K562 (cell line): Measurements from ENCODE around the gene RHO. TPM values are rescaled to one million over a fixed set of nuclear protein-coding genes. Genes with fewer than 3 reads are reported as not detected.

Experiments used
- ATAC-seq: fragments of 200-7000 bp; cut with Tn5 transposase; 3 replicates; pipeline ENCODE4 v1.9.1; 2020; ENCODE audit warnings: moderate library complexity
- BruUV-seq: library from RNA; stranded (reverse); fragments of 400-500 nt; replicated peaks from 2 replicates; lab custom pipeline; 2021; lab: Mats Ljungman, UMichigan
- CTCF ChIA-PET: fragments of 300-600 bp; formaldehyde crosslinking; extraction: SDS; loops from one replicate; lab custom pipeline; 2021; ENCODE audit warnings: low intra/inter-chr PET ratio; lab: Yijun Ruan, JAX
- POLR2A ChIA-PET: fragments of 300-600, 350-650 bp; sonication (Branson Sonifier 250); formaldehyde crosslinking; extraction: SDS; loops from one replicate; lab custom pipeline; 2021; ENCODE audit warnings: antibody characterized with exemption, inconsistent platforms; lab: Yijun Ruan, JAX
- DNase-seq, 4 experiments: peaks; one replicate each; pipeline versions ENCODE4 v3.0.0 to v3.0.0-alpha.2; 2011 to 2018; ENCODE audit warnings: low spot score in 3 of 4, mixed read lengths in 3 of 4; ENCODE audit errors: extremely low read depth in 1 of 4
- FAIRE-seq: peaks from 2 replicates; lab custom pipeline; 2011; peaks lifted over from hg19 to GRCh38; lab: Jason Lieb, UNC
- H2AFZ ChIP-seq: 2 replicates; pipeline ENCODE4 v1.6.0; 2011; ENCODE audit warnings: low read depth, low read length, control low read depth, inconsistent platforms
- H3K27ac ChIP-seq: fragments of 200-600 bp; 3 replicates; pipeline ENCODE4 v1.8.0; 2011; ENCODE audit warnings: low read depth, mild to moderate bottlenecking, control low read depth, inconsistent platforms, low read length, moderate library complexity, mixed read lengths; ENCODE audit errors: extremely low read depth
- H3K27me3 ChIP-seq, 2 experiments: fragments of 300-600 bp in 1 of 2; 2 replicates in 1 of 2; 3 replicates in 1 of 2; pipeline versions ENCODE4 v1.6.0 to v1.8.0; 2011; ENCODE audit warnings: inconsistent platforms in 2 of 2, low read length in 2 of 2, mild to moderate bottlenecking in 1 of 2, mixed read lengths in 1 of 2, moderate library complexity in 1 of 2; ENCODE audit not compliant: control insufficient read depth in 2 of 2, insufficient read depth in 2 of 2
- H3K36me3 ChIP-seq: fragments of 300-600 bp; 3 replicates; pipeline ENCODE4 v1.8.0; 2011; ENCODE audit warnings: mild to moderate bottlenecking, low read length, inconsistent platforms; ENCODE audit not compliant: control insufficient read depth, insufficient read depth
- H3K4me1 ChIP-seq, 2 experiments: fragments of 200-600 bp in 1 of 2; replicated peaks in 1 of 2; 2 replicates in 1 of 2; 3 replicates in 1 of 2; pipeline versions ENCODE4 v1.5.1 to v1.8.0; 2011; ENCODE audit warnings: inconsistent platforms in 2 of 2, low read length in 2 of 2, mild to moderate bottlenecking in 1 of 2, mixed read lengths in 1 of 2, moderate library complexity in 1 of 2; ENCODE audit not compliant: control insufficient read depth in 2 of 2, insufficient read depth in 2 of 2
- H3K4me2 ChIP-seq: 2 replicates; pipeline ENCODE4 v1.6.1; 2011; ENCODE audit warnings: low read length, control low read depth, inconsistent platforms, mixed read lengths; ENCODE audit not compliant: insufficient read depth
- H3K4me3 ChIP-seq: fragments of 200-600 bp; sonication (generic), shearing (Covaris generic); 2 replicates; pipeline ENCODE4 v1.5.1; 2016; ENCODE audit warnings: control low read depth, inconsistent platforms
- H3K79me2 ChIP-seq: fragments of 200-600 bp; 3 replicates; pipeline ENCODE4 v1.8.0; 2011; ENCODE audit warnings: low read length, inconsistent platforms; ENCODE audit not compliant: control insufficient read depth, insufficient read depth
- H3K9ac ChIP-seq, 2 experiments: 2 replicates each; pipeline versions ENCODE4 v1.6.0 to v1.6.1; 2011; ENCODE audit warnings: low read depth in 2 of 2, low read length in 2 of 2, control low read depth in 1 of 2, inconsistent platforms in 1 of 2, mild to moderate bottlenecking in 1 of 2, mixed read lengths in 1 of 2; ENCODE audit not compliant: insufficient read depth in 1 of 2
- H3K9me1 ChIP-seq: one replicate; pipeline ENCODE4 v1.6.0; 2011; ENCODE audit warnings: inconsistent platforms, mild to moderate bottlenecking, low read length, moderate library complexity; ENCODE audit not compliant: control insufficient read depth, insufficient read depth
- H3K9me3 ChIP-seq: replicated peaks from 2 replicates; pipeline ENCODE4 v1.5.1; 2011; ENCODE audit warnings: low read depth, low read length, inconsistent platforms; ENCODE audit not compliant: control insufficient read depth, insufficient read depth
- H4K20me1 ChIP-seq: replicated peaks from 2 replicates; pipeline ENCODE4 v1.6.1; 2011; ENCODE audit warnings: low read length, inconsistent platforms, mixed read lengths; ENCODE audit not compliant: control insufficient read depth, insufficient read depth
- FUS ChIP-seq: fragments of 200-400 bp; formaldehyde crosslinking; optimal IDR thresholded peaks from 2 replicates; pipeline ENCODE3; 2017; ENCODE audit warnings: low read depth, low read length
- GABPA ChIP-seq: fragments of 200-800 bp; sonication (Bioruptor generic); conservative IDR thresholded peaks from 2 replicates; pipeline ENCODE4 v1.6.1; 2016; ENCODE audit warnings: low read depth, missing genetic modification characterization, missing compliant biosample characterization
- NELFE ChIP-seq: IDR thresholded peaks from 2 replicates; pipeline ENCODE4 v1.6.1; 2011; ENCODE audit warnings: mild to moderate bottlenecking; ENCODE audit not compliant: insufficient read depth, insufficient read length
- SMARCA5 ChIP-seq: fragments of 450-650 bp; IDR thresholded peaks from 2 replicates; pipeline ENCODE4 v1.6.1; 2016
- SPI1 ChIP-seq: IDR thresholded peaks from 2 replicates; pipeline ENCODE4 v1.6.1; 2011; ENCODE audit warnings: low read depth, low read length, control low read depth, borderline replicate concordance
- WHSC1 ChIP-seq: IDR thresholded peaks from one replicate; pipeline ENCODE4 v1.6.1; 2012; ENCODE audit warnings: low read length, control low read depth, inconsistent platforms
- ZBTB5 ChIP-seq: fragments of 450-650 bp; IDR thresholded peaks from 2 replicates; pipeline ENCODE4 v1.6.1; 2017; ENCODE audit warnings: antibody characterized with exemption
- ZBTB7A ChIP-seq: IDR thresholded peaks from 2 replicates; pipeline ENCODE4 v1.6.1; 2011; ENCODE audit warnings: low read depth, mild to moderate bottlenecking, low read length, moderate library complexity, borderline replicate concordance; ENCODE audit not compliant: control insufficient read depth
- ZC3H8 ChIP-seq: fragments of 450-650 bp; IDR thresholded peaks from 2 replicates; pipeline ENCODE4 v1.6.1; 2017
- ZNF121 ChIP-seq: sonication (generic); formaldehyde crosslinking; conservative IDR thresholded peaks from 2 replicates; pipeline ENCODE4 v1.8.0; 2022; ENCODE audit warnings: missing genetic modification reagents
- WGBS: fragments of 100-300 bp; shearing (Covaris generic); methylation state at CpG from one replicate; pipeline ENCODE4 v1.1.6; 2016; ENCODE audit warnings: low coverage, mixed read lengths; ENCODE audit not compliant: insufficient coverage; ENCODE audit errors: missing lambda C conversion rate; 5-methylcytosine and 5-hydroxymethylcytosine counted together
- in situ Hi-C: fragments of 300-500 bp; cut with MboI; formaldehyde crosslinking; loops from 4 replicates; pipeline ENCODE4 v1.15.0; 2018; ENCODE audit warnings: inconsistent platforms, mixed read lengths
- intact Hi-C: fragments of 100-400 bp; cut with micrococcal nuclease; formaldehyde crosslinking; loops from 2 replicates; pipeline ENCODE4 v1.14.2; 2022
- polyA plus RNA-seq, 8 experiments: library from polyadenylated mRNA; depleted of rRNA in 4 of 8; stranded (reverse) in 5 of 8; unstranded in 3 of 8; fragments of >200 nt; fragmentation: Nextera tagmentation in 2 of 8; fragmentation: Illumina TruSeq in 1 of 8; extraction: Ambion mirVana in 2 of 8; extraction: Trizol in 1 of 8; gene quantifications; 2 replicates each; pipeline versions ENCODE4 v1.2.1 to v1.2.3, GENCODE V29; 2011 to 2014; ENCODE audit warnings: inconsistent platforms in 1 of 8, missing spikeins in 1 of 8
- total RNA-seq, 7 experiments: library from RNA; depleted of rRNA in 6 of 7; stranded (reverse); fragments of >200 nt in 6 of 7; fragmentation: Illumina TruSeq in 2 of 7; extraction: Trizol in 2 of 7; gene quantifications; 2 replicates each; pipeline versions ENCODE4 v1.2.1 to v1.2.3, GENCODE V29; 2011 to 2021; ENCODE audit warnings: low replicate concordance in 1 of 7

The RHO gene
- total and polyA plus RNA-seq, 9 of the 15 experiments (the other 6 are each of a cell fraction or from before 2014, with no cell fraction given), result not detected

GRCh38 chr3:129549006-129549800 lies 20.8 kb downstream of the RHO start:
- in situ Hi-C loops (no loop called here), intact Hi-C loops (no loop called here)
- Histone ChIP-seq H3K79me2 (no peaks in the 10 kb centered on the region), H3K4me3 (no peak overlapping the region), H3K9ac (peak overlapping the region in 1 of 2 experiments; percentile 35; a peak in 2 of 4 replicates), H3K27ac (no peak overlapping the region), H3K4me2 (no peak overlapping the region), H3K27me3 (no peaks in the 10 kb centered on the region), H3K4me1 (peaks cover 4 to 22% of the 10 kb centered on the region in 2 experiments; a peak in 4 of 5 replicates), H3K36me3 (no peaks in the 10 kb centered on the region), H3K9me1 (no peaks in the 10 kb centered on the region), H3K9me3 (no peaks in the 10 kb centered on the region), H4K20me1 (no peaks in the 10 kb centered on the region), H2AFZ (no peak overlapping the region)
- ChIA-PET CTCF (no interaction called here), POLR2A (no interaction called here)
- DNase-seq, result peak in 1 of 4 experiments; percentile 17
- BruUV-seq, result no TSS peak
- TF ChIP-seq NELFE, result no peak
- TF ChIP-seq ZBTB7A, result peak; percentile 15; the same call in 1 of the 2 replicates
- ATAC-seq, result peak; percentile 25; the same call in 1 of the 3 replicates
- 60% methylated on average over 2 of the region's 18 CpGs for WGBS
- peak; percentile 23 for FAIRE-seq

GRCh38 chr3:129549805-129550204 lies 21.4 kb downstream of the RHO start:
- Histone ChIP-seq H4K20me1 (no peaks in the 10 kb centered on the region), H3K4me3 (no peak overlapping the region), H3K27me3 (no peaks in the 10 kb centered on the region), H3K27ac (no peak overlapping the region), H2AFZ (0 out of 2 replicates have a peak overlapping the region, but pooled peaks have one; percentile 14), H3K4me2 (no peak overlapping the region), H3K79me2 (no peaks in the 10 kb centered on the region), H3K36me3 (no peaks in the 10 kb centered on the region), H3K4me1 (peaks cover 7 to 23% of the 10 kb centered on the region in 2 experiments; a peak in 4 of 5 replicates), H3K9me1 (no peaks in the 10 kb centered on the region), H3K9ac (no peak overlapping the region; a peak in 1 of 4 replicates), H3K9me3 (no peaks in the 10 kb centered on the region)
- no TSS peak for BruUV-seq
- intact Hi-C loops, result no loop called here
- 0 out of 2 replicates have a peak, but pooled peaks have one; percentile 25 for TF ChIP-seq SPI1
- TF ChIP-seq ZBTB5, result no peak
- no peak for TF ChIP-seq ZNF121 (CRISPR knock-in tag)
- TF ChIP-seq GABPA (tag), result no peak
- TF ChIP-seq ZC3H8, result no peak
- TF ChIP-seq SMARCA5, result no peak
- no peak for TF ChIP-seq WHSC1
- TF ChIP-seq FUS, result no peak
- in situ Hi-C loops, result no loop called here
- no peak for DNase-seq
- ChIA-PET POLR2A (no interaction called here), CTCF (no interaction called here)
- 35% methylated on average over 3 of the region's 3 CpGs for WGBS
- FAIRE-seq, result no peak
- ATAC-seq, result no peak
